Fibroblast of villous mesenchyme (primary cell): Measurements from ENCODE around the gene GP2. TPM values are rescaled to one million over a fixed set of nuclear protein-coding genes. Genes with fewer than 3 reads are reported as not detected.

Experiments used
- DNase-seq: peaks from one replicate; pipeline ENCODE4 v3.0.0-alpha.2; 2010; ENCODE audit warnings: low read depth
- H3K4me3 ChIP-seq: 2 replicates; pipeline ENCODE4 v1.5.1; 2011; ENCODE audit warnings: low read depth, mild to moderate bottlenecking, low read length
- CTCF ChIP-seq: IDR thresholded peaks from 2 replicates; pipeline ENCODE4 v1.5.1; 2012; ENCODE audit warnings: low read depth, mild to moderate bottlenecking, low read length; ENCODE audit not compliant: insufficient read depth
- total RNA-seq: library from RNA; depleted of rRNA; stranded (reverse); fragments of >200 nt; gene quantifications from 2 replicates; pipeline ENCODE4 v1.2.3, GENCODE V29; 2012

The GP2 gene
- total RNA-seq, 1 donor: not detected

- TF ChIP-seq CTCF: no peak
- H3K4me3 ChIP-seq: no peak overlapping the region
- no peak for DNase-seq
These were observed 47.1 kb downstream of the GP2 start for GRCh38 chr16:20280259-20280658.

- no peak for DNase-seq
- no peak overlapping the region for H3K4me3 ChIP-seq
- TF ChIP-seq CTCF: no peak
These were observed 55.4 kb downstream of the GP2 start for GRCh38 chr16:20271893-20272292.

- DNase-seq: no peak
- no peak for TF ChIP-seq CTCF
- no peak overlapping the region for H3K4me3 ChIP-seq
These were observed 58.9 kb downstream of the GP2 start for GRCh38 chr16:20268409-20268808.

GRCh38 chr16:20265019-20265418 is 62.3 kb downstream of the GP2 start:
- no peak for DNase-seq
- TF ChIP-seq CTCF: no peak

GRCh38 chr16:20263138-20263855 is 64.0 kb downstream of the GP2 start:
- H3K4me3 ChIP-seq: no peak overlapping the region
- DNase-seq: no peak
- no peak for TF ChIP-seq CTCF

More at GRCh38 chr16:20265019-20265418, 62.3 kb downstream of the GP2 start:
- H3K4me3 ChIP-seq: no peak overlapping the region

- TF ChIP-seq CTCF: no peak
- DNase-seq: no peak
- no peak overlapping the region for H3K4me3 ChIP-seq
These were observed 65.1 kb downstream of the GP2 start for GRCh38 chr16:20262248-20262647.

GRCh38 chr16:20260215-20261009 is 66.9 kb downstream of the GP2 start:
- TF ChIP-seq CTCF: no peak
- DNase-seq: no peak
- H3K4me3 ChIP-seq: no peak overlapping the region
